ENCODE data around the gene MCUR1. TPM values are rescaled to one million over a fixed set of nuclear protein-coding genes. Genes with fewer than 3 reads are reported as not detected.
A peak's percentile ranks its signal among the peaks of the same experiment; 100 is the strongest.
"Not testable (repeated sequence)": the region's sequence is repeated elsewhere in the genome, so short reads cannot be mapped to it uniquely, and the experiment has no call there.

Gene MCUR1
- total and polyA plus RNA-seq, 2 donors (not counting 1 experiment from before 2014, with no cell fraction given), result 4.6 to 10.6 TPM

DNA sequence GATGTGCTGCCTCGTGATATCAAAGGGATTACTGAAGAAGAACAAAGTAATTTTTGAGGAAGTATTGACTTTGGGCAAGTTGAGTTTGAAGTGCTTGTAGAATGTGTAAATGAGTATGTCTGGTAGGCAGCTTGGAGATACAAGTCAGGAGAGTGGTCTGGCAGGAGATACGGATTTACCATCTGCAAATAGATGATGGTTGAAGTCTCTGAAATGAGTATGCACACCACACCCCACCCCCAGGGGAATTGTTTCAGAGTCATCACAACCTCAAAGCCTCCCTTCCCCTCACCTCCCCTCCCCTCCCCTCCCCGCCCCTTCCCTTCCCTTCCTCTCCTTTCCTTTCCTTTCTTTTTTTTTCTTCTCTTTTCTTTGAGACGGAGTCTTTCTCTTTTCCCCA is 16.4 kb upstream of the MCUR1 start:
- Histone ChIP-seq H3K4me3 (ENCODE audit: control extremely low read depth in 1 of 5, extremely low read depth in 1 of 5, insufficient read depth in 1 of 5, low read depth in 2 of 5, low read length in 4 of 5) (no peak overlapping the region), H3K27ac (ENCODE audit: low read length in 2 of 2) (no peak overlapping the region), H3K4me2 (replicated peaks; ENCODE audit: low read depth, low read length, poor library complexity, severe bottlenecking) (no peak overlapping the region), H3K36me3 (replicated peaks in 1 of 2; ENCODE audit: control extremely low read depth in 1 of 2, control insufficient read depth in 1 of 2, extremely low read depth in 1 of 2, insufficient read depth in 2 of 2, low read length in 1 of 2) (no peaks in the 10 kb centered on the region), H4K20me1 (ENCODE audit: control insufficient read depth, insufficient read depth, low read length, poor library complexity, severe bottlenecking) (no peaks in the 10 kb centered on the region), H2AFZ (ENCODE audit: insufficient read depth, low read depth, low read length, poor library complexity, severe bottlenecking) (no peak overlapping the region), H3K9ac (ENCODE audit: low read length) (no peak overlapping the region), H3K27me3 (replicated peaks in 1 of 4; ENCODE audit: control extremely low read depth in 1 of 4, control insufficient read depth in 3 of 4, insufficient read depth in 4 of 4, low read length in 3 of 4) (peaks cover 0 to 4% (median 0%) of the 10 kb centered on the region in 4 experiments), H3K4me1 (ENCODE audit: control insufficient read depth in 2 of 2, insufficient read depth in 2 of 2, low read length in 2 of 2) (peaks cover 4 to 5% of the 10 kb centered on the region in 2 donors), H3K79me2 (ENCODE audit: control insufficient read depth, insufficient read depth, low read length) (no peaks in the 10 kb centered on the region), H3K9me3 (ENCODE audit: control extremely low read depth in 1 of 3, control insufficient read depth in 2 of 3, insufficient read depth in 1 of 3, low read length in 2 of 3) (no peaks in the 10 kb centered on the region)
- H3K4me3 Mint-ChIP-seq, result no peak overlapping the region
- ChIA-PET CTCF (no interaction called here), POLR2A (interaction anchor here (0.6 kb wide), 1 partner anchor 19 kb away, joined by 3 read pairs; no protein-coding TSS in a partner anchor)
- TF ChIP-seq EZH2 (IDR thresholded peaks at IDR 0.05; ENCODE audit: borderline replicate concordance, insufficient read depth, low read depth, low read length, poor library complexity, severe bottlenecking), result no peak
- TF ChIP-seq, protein P1, sequence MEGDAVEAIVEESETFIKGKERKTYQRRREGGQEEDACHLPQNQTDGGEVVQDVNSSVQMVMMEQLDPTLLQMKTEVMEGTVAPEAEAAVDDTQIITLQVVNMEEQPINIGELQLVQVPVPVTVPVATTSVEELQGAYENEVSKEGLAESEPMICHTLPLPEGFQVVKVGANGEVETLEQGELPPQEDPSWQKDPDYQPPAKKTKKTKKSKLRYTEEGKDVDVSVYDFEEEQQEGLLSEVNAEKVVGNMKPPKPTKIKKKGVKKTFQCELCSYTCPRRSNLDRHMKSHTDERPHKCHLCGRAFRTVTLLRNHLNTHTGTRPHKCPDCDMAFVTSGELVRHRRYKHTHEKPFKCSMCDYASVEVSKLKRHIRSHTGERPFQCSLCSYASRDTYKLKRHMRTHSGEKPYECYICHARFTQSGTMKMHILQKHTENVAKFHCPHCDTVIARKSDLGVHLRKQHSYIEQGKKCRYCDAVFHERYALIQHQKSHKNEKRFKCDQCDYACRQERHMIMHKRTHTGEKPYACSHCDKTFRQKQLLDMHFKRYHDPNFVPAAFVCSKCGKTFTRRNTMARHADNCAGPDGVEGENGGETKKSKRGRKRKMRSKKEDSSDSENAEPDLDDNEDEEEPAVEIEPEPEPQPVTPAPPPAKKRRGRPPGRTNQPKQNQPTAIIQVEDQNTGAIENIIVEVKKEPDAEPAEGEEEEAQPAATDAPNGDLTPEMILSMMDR (IDR thresholded peaks at IDR 0.05), result no peak
- no peaks in the 10 kb centered on the region for H3K9me3 Mint-ChIP-seq (ENCODE audit: insufficient read depth)
- no peak overlapping the region for H3K27ac Mint-ChIP-seq
- DNase-seq (peak; percentile 18), ATAC-seq (ENCODE audit: low read depth) (no peak)
- peaks cover 8% of the 10 kb centered on the region for H3K4me1 Mint-ChIP-seq
- H3K27me3 Mint-ChIP-seq, result peaks cover 16% of the 10 kb centered on the region
- intact Hi-C loops (cut with micrococcal nuclease), result no loop called here
- 42% methylated on average over 2 of the region's 4 CpGs for WGBS (ENCODE audit: insufficient coverage)

DNA sequence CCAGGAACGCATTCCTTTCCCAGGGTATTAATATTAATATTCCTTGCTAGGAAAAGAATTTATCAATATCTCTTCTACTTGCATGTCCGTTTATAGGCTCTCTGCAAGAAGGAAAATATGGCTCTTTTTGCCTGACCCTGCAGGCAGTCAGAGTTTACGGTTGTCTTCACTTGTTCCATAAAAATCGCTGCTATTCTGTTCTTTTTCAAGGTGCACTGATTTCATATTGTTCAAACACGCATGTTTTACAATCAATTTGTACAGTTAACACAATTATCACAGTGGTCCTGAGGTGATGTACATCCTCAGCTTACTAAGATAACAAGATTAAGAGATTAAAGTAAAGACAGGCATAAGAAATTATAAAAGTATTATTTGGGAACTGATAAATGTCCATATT is 15.1 kb upstream of the MCUR1 start:
- H3K27ac ChIP-seq (ENCODE audit: low read length in 2 of 2); H3K79me2 ChIP-seq (ENCODE audit: control insufficient read depth, insufficient read depth, low read length); H4K20me1 ChIP-seq (ENCODE audit: control insufficient read depth, insufficient read depth, low read length, poor library complexity, severe bottlenecking); H3K4me2 ChIP-seq (replicated peaks; ENCODE audit: low read depth, low read length, poor library complexity, severe bottlenecking); H3K4me3 Mint-ChIP-seq; H3K4me3 ChIP-seq (ENCODE audit: control extremely low read depth in 1 of 5, extremely low read depth in 1 of 5, insufficient read depth in 1 of 5, low read depth in 2 of 5, low read length in 4 of 5); H3K27ac Mint-ChIP-seq; H3K9me3 ChIP-seq (ENCODE audit: control extremely low read depth in 1 of 3, control insufficient read depth in 2 of 3, insufficient read depth in 1 of 3, low read length in 2 of 3); CTCF ChIA-PET; H3K4me1 ChIP-seq (ENCODE audit: control insufficient read depth in 2 of 2, insufficient read depth in 2 of 2, low read length in 2 of 2); H3K4me1 Mint-ChIP-seq; H3K36me3 ChIP-seq (replicated peaks in 1 of 2; ENCODE audit: control extremely low read depth in 1 of 2, control insufficient read depth in 1 of 2, extremely low read depth in 1 of 2, insufficient read depth in 2 of 2, low read length in 1 of 2); H3K27me3 ChIP-seq (replicated peaks in 1 of 4; ENCODE audit: control extremely low read depth in 1 of 4, control insufficient read depth in 3 of 4, insufficient read depth in 4 of 4, low read length in 3 of 4); H3K9me3 Mint-ChIP-seq (ENCODE audit: insufficient read depth); ATAC-seq (ENCODE audit: low read depth); H2AFZ ChIP-seq (ENCODE audit: insufficient read depth, low read depth, low read length, poor library complexity, severe bottlenecking); H3K9ac ChIP-seq (ENCODE audit: low read length); intact Hi-C loops (cut with micrococcal nuclease); POLR2A ChIA-PET; DNase-seq: not testable (repeated sequence)
- peaks cover 16% of the 10 kb centered on the region for H3K27me3 Mint-ChIP-seq
- 100% methylated on average over 2 of the region's 5 CpGs for WGBS (ENCODE audit: insufficient coverage)

DNA sequence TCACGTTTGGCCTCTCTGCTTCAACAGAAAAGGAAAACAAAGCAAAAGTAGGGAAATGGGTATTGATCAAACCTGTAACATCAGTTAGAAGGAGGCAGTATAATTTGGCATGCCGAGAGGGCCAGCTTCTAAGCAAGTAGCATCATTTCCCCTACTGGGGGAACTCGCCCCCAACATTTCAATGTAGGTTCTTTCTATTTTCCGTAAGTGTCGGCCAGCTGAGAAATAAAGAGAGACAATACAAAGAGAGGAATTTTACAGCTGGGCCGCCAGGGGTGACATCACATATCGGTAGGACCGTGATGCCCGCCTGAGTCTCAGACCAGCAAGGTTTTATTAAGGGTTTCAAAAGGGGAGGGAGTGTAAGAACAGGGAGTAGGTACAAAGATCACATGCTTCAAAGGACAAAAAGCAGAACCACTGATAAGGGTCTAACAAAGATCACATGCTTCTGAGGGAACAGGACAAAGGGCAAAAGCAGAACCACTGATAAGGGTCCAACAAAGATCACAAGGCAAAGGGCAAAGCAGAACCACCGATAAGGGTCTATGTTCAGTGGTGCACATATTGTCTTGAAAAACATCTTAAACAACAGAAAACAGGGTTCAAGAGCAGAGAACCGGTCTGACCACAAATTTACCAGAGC is 14.4 kb upstream of the MCUR1 start:
- H3K9me3 ChIP-seq (ENCODE audit: control extremely low read depth in 1 of 3, control insufficient read depth in 2 of 3, insufficient read depth in 1 of 3, low read length in 2 of 3); H3K4me2 ChIP-seq (replicated peaks; ENCODE audit: low read depth, low read length, poor library complexity, severe bottlenecking); ATAC-seq (ENCODE audit: low read depth); H3K27ac Mint-ChIP-seq; H3K4me3 Mint-ChIP-seq; H3K9ac ChIP-seq (ENCODE audit: low read length); H3K27me3 ChIP-seq (replicated peaks in 1 of 4; ENCODE audit: control extremely low read depth in 1 of 4, control insufficient read depth in 3 of 4, insufficient read depth in 4 of 4, low read length in 3 of 4); H3K4me1 Mint-ChIP-seq; CTCF ChIA-PET; H4K20me1 ChIP-seq (ENCODE audit: control insufficient read depth, insufficient read depth, low read length, poor library complexity, severe bottlenecking); DNase-seq; H3K9me3 Mint-ChIP-seq (ENCODE audit: insufficient read depth); H3K4me1 ChIP-seq (ENCODE audit: control insufficient read depth in 2 of 2, insufficient read depth in 2 of 2, low read length in 2 of 2); H3K4me3 ChIP-seq (ENCODE audit: control extremely low read depth in 1 of 5, extremely low read depth in 1 of 5, insufficient read depth in 1 of 5, low read depth in 2 of 5, low read length in 4 of 5); POLR2A ChIA-PET; H3K79me2 ChIP-seq (ENCODE audit: control insufficient read depth, insufficient read depth, low read length); intact Hi-C loops (cut with micrococcal nuclease); H3K27ac ChIP-seq (ENCODE audit: low read length in 2 of 2); H3K36me3 ChIP-seq (replicated peaks in 1 of 2; ENCODE audit: control extremely low read depth in 1 of 2, control insufficient read depth in 1 of 2, extremely low read depth in 1 of 2, insufficient read depth in 2 of 2, low read length in 1 of 2); H2AFZ ChIP-seq (ENCODE audit: insufficient read depth, low read depth, low read length, poor library complexity, severe bottlenecking): not testable (repeated sequence)
- H3K27me3 Mint-ChIP-seq, result peaks cover 15% of the 10 kb centered on the region
- WGBS (ENCODE audit: insufficient coverage), result 96% methylated on average over 7 of the region's 11 CpGs
